GM19468 (cell line): ENCODE results near the gene PEF1.
"Not testable (repeated sequence)": the region's sequence is repeated elsewhere in the genome, so short reads cannot be mapped to it uniquely, and the experiment has no call there.

Source experiments
- ATAC-seq: cut with Tn5 transposase; IDR thresholded peaks from one replicate; pipeline ENCODE4 v1.9.1; 2021; ENCODE audit warnings: mild to moderate bottlenecking, moderate library complexity, moderate number of reproducible peaks; ENCODE audit not compliant: unreplicated experiment; ENCODE audit errors: extremely low read depth

The PEF1 gene

DNA sequence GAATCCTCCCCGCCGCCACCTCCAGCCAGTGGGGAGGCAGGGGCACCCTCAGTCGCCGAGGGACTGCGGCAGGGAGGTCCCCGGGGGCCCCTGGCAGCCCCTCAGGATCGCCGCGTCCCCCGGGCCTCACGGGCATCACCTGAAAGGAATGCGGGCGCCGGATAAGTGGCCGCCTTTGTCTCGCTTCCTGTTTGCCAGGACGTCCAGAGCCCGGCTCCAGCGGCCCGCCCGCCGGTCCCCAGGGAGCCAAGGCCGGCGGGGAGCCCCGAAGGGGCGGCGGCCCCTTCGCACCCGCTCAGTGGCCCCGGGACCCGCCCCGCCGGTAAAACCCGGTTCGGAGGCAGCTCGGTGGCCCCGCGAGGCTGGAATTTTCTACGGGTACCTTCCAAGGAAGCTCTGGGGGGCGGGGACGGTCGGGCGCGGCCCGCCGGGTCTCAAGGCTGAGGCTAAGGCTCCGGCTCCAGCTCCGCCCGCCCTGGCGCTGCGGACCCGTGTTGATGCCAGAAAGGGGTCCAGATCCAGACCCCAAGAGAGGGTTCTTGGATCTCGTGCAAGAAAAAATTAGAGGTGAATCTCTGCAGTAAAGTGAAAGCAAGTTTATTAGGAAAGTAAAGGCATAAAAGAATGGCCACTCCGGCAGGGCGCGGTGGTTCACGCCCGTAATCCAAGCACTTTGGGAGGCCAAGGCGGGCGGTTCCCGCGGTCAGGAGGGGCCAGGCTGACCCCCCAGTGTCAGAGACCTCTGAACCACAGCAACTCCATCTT, 55.7 kb downstream of the PEF1 start:
- ATAC-seq: no peak

DNA sequence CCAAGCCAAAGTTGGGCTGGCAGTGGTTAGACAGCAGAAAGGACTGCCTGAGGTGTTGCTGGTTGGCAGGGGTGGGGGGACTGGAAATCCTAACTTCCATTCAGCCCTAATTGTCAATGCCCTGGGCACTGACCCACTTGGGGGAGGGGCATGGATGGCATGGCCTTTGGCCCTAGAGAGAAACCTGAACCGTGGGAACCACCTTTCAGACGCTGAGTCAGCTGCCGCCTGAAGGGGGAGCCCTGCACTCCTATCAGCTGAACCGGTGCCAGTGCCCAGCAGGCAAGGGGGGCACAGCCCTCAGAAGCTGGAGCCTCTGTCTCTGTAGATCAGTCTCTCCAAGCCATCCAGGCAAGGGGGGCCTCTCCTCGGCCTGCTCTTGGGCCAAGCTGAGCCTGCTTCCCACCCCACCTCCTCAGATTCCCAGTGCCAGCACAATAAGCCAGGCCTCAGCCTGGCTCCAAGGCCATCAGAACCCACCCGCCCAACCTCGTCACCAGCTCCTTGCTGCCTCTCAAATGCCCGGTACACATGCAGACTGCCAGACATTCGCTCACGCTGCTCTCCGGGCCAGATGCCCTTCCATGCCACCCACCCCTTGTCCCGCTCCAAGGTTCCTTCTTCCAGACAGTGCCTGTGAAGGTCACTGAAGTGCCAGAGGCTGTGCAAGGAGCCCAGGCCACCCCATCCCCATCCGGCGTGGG, 56.8 kb downstream of the PEF1 start:
- no peak for ATAC-seq

DNA sequence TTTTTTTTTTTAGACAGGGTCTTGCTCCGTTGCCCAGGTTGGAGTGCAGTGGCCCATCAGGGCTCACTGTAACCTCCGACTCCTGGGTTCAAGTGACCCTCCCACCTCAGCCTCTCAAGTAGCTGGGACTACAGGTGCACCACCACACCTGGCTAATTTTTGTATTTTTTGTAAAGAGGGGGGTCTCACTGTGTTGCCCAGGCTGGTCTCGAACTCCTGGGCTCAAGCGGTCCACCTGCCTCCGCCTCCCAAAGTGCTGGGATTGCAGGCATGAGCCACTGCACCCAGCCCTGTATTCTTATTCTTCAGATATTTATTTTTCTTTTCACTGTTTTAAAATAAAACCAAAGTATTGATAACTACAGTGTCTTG, 57.4 kb downstream of the PEF1 start:
- ATAC-seq: not testable (repeated sequence)

DNA sequence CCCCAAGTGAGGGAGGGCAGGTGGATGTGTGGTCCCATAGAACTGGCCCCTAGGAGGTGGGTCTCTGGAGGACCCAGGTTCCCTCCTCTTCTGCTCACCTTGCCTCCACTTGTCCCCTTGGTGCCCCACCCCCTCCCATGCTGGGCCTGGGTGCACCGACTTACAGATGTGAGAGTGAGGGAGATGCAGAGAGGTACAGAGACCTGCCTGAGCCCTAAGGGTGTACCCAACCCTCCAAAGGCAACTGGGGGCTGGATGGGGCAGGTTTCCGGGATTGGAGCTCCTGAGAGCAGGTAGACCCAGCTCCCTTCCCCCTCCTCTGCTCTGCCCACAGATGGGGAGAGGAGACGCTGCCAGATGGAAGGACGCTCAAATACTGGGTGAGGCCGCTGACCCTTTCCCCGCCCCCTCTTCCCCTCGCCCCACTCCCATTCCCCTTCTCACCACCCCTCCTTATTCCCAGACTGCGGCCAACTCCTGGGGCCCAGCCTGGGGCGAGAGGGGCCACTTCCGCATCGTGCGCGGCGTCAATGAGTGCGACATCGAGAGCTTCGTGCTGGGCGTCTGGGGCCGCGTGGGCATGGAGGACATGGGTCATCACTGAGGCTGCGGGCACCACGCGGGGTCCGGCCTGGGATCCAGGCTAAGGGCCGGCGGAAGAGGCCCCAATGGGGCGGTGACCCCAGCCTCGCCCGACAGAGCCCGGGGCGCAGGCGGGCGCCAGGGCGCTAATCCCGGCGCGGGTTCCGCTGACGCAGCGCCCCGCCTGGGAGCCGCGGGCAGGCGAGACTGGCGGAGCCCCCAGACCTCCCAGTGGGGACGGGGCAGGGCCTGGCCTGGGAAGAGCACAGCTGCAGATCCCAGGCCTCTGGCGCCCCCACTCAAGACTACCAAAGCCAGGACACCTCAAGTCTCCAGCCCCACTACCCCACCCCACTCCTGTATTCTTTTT, 58.0 kb downstream of the PEF1 start:
- no peak for ATAC-seq

DNA sequence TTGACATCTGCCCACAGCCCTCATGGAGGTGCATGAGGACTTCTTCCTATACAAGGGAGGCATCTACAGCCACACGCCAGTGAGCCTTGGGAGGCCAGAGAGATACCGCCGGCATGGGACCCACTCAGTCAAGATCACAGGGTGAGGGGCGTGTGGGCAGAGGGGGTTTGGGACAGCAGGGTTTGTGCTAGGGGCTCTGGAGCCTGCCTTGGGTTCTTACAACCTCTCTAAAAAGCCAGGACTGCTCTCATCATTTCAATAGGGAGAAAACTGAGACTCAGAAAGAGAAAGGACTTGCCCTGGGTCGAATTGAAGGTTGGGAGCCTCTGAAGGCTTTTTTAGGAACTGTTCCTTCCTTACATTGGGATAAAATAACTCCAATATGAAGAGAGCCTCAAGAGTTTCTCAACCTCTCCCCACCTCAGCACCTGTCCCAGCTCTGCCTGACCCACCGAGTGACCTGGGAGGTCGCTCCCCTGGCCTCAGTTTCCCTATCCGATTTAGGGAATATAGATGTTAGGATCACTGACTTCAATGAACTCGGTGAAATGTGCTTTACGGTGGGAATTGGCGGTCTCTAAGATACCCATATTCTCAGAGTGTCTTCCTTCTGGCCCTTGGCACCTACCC, 58.8 kb downstream of the PEF1 start:
- ATAC-seq: no peak

DNA sequence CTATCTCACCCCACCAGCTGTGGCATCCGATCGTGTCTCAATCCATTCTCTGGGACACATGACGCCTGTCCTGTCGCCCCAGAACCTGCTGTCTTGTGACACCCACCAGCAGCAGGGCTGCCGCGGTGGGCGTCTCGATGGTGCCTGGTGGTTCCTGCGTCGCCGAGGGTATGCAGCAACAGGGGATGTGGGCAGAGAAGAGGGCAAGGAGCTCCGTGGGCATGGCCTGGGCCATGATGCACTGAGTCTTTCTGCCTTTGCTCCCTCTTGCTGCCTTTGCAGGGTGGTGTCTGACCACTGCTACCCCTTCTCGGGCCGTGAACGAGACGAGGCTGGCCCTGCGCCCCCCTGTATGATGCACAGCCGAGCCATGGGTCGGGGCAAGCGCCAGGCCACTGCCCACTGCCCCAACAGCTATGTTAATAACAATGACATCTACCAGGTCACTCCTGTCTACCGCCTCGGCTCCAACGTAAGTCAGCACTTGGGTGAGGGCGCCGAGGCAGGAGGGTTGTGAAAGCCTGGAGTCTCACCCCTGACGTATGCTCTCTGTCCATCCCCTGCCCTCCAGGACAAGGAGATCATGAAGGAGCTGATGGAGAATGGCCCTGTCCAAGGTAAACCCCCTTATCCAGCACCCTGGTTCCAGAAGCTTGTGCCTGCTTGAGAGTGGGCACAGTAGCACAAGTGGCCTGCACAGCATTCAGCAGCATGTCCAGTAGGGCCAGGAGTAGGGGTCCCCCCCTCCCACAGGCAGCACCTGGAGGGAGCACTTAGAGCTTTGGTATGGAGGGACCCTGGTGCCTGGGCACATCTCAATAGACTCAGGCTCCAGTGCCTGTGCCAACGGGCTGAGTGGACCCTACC, 59.6 kb downstream of the PEF1 start:
- no peak for ATAC-seq

DNA sequence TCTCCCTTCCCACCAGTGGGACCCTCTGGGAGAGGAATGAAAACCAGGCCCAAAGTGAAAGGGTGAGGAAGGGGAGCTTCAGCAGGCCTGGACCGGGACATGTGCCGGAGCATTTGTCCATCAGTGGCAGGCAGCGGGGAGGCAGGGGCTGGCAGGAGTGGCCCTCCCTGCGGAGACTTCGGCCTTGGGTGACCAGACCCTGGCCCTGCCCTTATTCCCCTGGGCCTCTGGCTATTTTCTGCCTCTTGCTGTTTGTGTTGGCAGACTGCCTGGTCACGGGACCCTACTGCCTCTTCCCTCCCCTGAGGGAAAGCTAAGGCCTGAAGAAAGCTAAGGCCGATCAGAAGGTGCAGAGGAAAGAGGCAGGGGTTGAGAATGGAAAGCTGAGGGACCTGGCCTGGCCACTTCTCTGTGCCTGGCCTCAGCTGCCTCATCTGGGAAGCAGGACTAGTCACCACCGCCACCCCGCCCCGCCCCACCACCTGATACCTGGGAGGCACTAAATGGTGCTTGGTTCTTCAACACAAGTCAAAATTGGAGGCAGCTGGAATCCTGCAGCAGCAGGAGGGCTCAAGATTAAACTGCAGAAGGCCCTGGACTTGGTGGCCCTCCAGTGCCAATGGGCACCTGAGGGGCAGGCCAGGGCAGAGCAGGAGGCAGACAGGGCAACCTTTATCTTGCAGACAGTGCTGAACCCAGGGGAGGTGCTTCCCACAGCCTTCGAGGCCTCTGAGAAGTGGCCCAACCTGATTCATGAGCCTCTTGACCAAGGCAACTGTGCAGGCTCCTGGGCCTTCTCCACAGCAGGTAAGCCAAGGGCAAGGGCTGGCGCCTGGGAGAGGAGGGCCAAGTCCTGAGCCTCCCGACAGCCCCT, 60.4 kb downstream of the PEF1 start:
- ATAC-seq: no peak

DNA sequence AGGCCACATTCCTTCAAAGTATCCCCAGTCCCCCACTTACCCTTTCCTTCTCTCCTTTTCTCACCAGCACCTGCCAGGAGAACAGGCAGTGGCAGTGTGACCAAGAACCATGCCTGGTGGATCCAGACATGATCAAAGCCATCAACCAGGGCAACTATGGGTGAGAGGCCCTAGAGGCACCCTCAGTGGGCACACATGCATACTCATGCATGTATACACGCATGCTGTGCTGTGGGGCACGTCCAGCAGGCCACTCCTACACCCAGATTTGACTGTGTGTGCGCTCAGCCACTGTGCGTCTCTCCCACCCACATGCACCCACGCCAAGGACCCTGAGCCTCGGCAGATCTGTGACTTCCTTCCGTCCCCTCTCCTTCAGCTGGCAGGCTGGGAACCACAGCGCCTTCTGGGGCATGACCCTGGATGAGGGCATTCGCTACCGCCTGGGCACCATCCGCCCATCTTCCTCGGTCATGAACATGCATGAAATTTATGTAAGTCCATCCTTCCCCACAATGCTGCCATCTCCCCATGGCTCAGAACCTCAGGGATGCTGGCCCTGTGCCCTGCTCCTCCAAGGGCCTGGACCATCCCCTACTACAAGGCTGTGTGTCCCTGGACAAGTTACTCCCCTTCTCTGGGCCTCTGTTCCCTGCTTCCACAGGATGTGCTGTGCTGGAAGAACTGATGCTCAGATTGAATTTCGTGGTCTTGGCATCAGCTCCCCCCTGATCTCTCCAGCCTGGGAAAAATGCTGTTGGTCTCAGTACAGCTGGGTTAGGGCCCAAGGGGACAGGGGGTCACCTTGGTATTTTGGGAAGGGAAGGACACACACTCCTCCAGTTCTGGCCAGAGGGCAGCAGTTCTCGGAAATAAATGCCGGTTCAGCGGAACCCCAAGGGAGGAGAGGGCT, 61.3 kb downstream of the PEF1 start:
- no peak for ATAC-seq

DNA sequence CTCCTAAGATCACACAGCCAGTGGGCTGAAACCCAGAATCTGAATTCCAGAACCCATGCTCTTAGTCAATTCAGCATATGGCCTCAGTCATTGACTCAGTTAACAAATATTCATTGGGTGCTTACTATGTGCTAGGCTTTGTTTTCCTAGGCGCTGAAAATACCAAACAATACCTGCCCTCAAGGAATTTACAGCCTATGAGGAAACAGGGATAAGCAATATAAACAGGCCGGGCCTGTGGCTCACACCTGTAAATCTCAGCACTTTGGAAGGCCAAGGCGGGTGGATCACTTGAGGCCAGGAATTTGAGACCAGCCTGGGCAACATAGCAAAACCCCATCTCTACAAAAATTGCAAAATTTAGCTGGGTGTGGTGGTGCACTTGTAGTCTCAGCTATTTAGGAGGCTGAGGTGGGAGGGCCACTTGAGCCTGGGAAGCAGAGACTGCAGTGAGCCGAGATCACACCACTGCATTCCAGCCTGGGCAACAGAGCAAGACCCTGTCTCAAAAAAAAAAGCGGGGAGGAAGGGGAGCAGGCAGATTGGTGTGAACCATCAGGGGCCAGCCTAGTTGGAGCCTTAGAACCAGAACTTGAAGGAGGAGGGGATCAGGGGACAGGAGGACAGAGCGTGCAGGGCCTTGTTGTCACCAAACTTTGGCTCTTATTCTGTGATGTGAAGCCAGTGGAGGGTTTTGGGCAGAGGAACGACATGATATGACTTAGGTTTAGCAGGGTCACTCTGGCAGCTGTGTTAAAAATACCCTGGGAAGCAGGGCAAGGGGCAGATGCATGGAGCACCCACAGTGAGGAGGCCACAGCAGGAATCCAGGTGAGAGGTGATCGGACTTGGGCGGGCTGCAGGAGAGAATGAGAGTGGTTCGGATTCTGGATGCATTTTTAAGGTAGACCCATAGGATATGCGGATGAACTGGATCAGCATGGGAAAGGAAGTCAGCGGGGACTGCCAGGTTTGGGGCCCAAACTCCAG, 62.6 kb downstream of the PEF1 start:
- no peak for ATAC-seq

DNA sequence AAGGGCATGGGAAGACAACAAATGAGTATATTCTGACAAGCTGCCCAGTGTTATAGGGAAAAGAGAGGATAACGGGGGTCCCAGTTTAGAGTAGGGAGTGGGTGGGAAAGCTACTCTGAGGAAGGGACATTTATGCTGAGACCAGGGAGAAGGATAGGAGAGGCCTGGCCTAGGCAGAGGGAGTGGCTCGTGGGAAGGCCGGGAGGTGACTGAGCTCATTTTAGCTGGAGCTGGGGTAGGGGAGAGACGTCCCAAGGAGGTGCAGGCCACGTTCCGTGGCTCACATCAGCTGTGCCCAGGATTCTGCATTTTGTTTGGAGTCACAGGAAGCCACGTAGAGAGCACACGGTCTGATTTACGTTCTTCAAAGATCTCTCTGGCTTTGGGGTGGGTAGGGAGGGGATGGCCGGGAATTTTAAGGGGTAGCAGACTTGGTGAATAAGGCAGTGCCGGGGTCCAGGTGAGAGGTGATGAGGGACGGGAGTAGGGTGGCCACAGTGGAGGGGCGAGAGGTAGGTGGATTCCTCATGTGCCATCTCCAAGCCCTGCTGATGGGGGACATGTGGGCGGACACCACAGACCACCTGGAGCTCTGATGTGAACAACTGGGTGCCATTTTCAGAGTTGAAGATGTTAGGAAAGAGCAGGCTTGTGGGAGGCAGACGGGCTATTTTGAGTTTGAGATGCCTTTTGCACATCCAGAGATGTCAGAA, 63.6 kb downstream of the PEF1 start:
- ATAC-seq: no peak

DNA sequence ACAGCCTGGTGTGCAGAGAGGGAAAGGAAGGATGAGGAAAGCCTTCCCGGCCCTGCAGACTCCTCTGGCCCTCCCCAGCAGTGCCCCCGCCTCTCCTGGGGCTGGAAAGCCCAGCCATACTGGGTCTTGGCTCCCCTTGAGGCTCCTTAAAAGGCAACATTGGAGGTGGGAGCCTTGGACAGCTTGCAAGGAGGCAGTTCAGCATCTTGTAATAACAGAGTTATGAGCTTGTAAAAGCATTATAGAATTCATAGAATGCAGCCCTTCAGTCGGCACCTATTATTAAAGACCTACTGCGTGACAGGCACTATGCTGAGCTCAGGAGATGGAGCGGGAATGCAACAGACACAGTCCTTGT, 64.2 kb downstream of the PEF1 start:
- ATAC-seq: no peak
